GM12801 (cell line): ENCODE measurements around the gene CNOT9.

Experiments used
- CTCF ChIP-seq: IDR thresholded peaks from one replicate; pipeline ENCODE4 v1.5.1; 2011; ENCODE audit warnings: control low read depth; ENCODE audit not compliant: insufficient read length; ENCODE audit errors: extremely low read depth

Gene CNOT9

GRCh38 chr2:218568190-218569037 is at the start of gene CNOT9, which contains the start of gene USP37:
CNOT9 (plus strand) TSS chr2:218568839; CDS start chr2:218568955, 116 bp downstream.
USP37 (minus strand) TSS chr2:218568351; CDS start chr2:218558653, 9,698 bp downstream.
- no peak for TF ChIP-seq CTCF

GRCh38 chr2:218518876-218519275 is 49.8 kb upstream of the CNOT9 start:
- no peak for TF ChIP-seq CTCF

- no peak for TF ChIP-seq CTCF
Measured at GRCh38 chr2:218523651-218524050, 45.0 kb upstream of the CNOT9 start.

- no peak for TF ChIP-seq CTCF
Measured at GRCh38 chr2:218529990-218530389, 38.6 kb upstream of the CNOT9 start.

- TF ChIP-seq CTCF = no peak
Measured at GRCh38 chr2:218536804-218537494, 31.7 kb upstream of the CNOT9 start.

- no peak for TF ChIP-seq CTCF
Measured at GRCh38 chr2:218540015-218540414, 28.6 kb upstream of the CNOT9 start.

- TF ChIP-seq CTCF = no peak
Measured at GRCh38 chr2:218546012-218546411, 22.6 kb upstream of the CNOT9 start.
